Measurements from ENCODE around the gene UXS1. TPM values are rescaled to one million over a fixed set of nuclear protein-coding genes. Genes with fewer than 3 reads are reported as not detected.

UXS1 gene
- polyA plus RNA-seq, 3 donors: 23.4 to 33.8 (median 29.3) TPM

DNA sequence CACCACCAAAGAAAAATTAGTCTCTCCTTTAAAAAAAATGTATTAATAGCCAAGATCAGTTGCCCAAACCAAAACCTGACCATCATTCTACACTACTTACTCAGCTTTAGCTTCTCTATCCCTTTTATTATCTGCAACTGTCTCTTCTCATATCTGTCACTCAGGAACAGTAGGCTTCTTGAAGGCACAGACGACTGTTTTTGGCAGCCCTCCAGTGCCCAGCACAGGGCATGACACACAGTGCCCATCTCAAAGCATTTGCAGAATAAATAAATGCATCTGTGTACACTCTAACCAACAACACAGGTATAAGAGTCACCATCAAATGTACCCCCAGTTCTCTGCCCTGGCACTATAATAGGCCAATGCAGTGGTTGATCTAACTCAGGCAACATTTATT, 117.2 kb downstream of the UXS1 start:
- intact Hi-C loops (cut with micrococcal nuclease): no loop called here
- no peak for DNase-seq
- no peaks in the 10 kb centered on the region for H3K9me3 ChIP-seq (replicated peaks in 1 of 2; ENCODE audit: control insufficient read depth in 1 of 2, insufficient read depth in 1 of 2, low read length in 2 of 2)
- Mint-ChIP-seq H3K27ac (no peak overlapping the region), H3K9me3 (peaks cover 0 to 3% (median 0%) of the 10 kb centered on the region in 7 donors), H3K27me3 (ENCODE audit: low read depth in 3 of 3) (peaks cover 1 to 3% (median 2%) of the 10 kb centered on the region in 3 donors), H3K4me3 (no peak overlapping the region), H3K4me1 (no peaks in the 10 kb centered on the region), H3K36me3 (no peaks in the 10 kb centered on the region)
- no peaks in the 10 kb centered on the region for H3K4me1 ChIP-seq (ENCODE audit: control insufficient read depth in 1 of 2, insufficient read depth in 2 of 2, low read length in 2 of 2)
- H3K27ac ChIP-seq (ENCODE audit: low read depth in 1 of 2, low read length in 2 of 2): no peak overlapping the region
- no peak overlapping the region for H3K4me3 ChIP-seq (replicated peaks in 1 of 3; ENCODE audit: low read depth in 2 of 3, low read length in 3 of 3)
- no peak overlapping the region for H2AFZ ChIP-seq (ENCODE audit: insufficient read depth, low read depth, low read length, poor library complexity, severe bottlenecking)
- H3K9ac ChIP-seq (ENCODE audit: insufficient read depth, low read length, poor library complexity, severe bottlenecking): no peak overlapping the region
- WGBS (ENCODE audit: insufficient coverage): no CpG with 5 or more reads among the region's 1 CpG
- H3K79me2 ChIP-seq (ENCODE audit: insufficient read depth, low read length): no peaks in the 10 kb centered on the region
- no peak for TF ChIP-seq CTCF (IDR thresholded peaks at IDR 0.05)
- no peaks in the 10 kb centered on the region for H4K20me1 ChIP-seq (ENCODE audit: insufficient read depth, low read length)
- no peak overlapping the region for H3K4me2 ChIP-seq (replicated peaks; ENCODE audit: extremely low read depth, low read length, poor library complexity, severe bottlenecking)
- H3K36me3 ChIP-seq (replicated peaks in 1 of 2; ENCODE audit: control insufficient read depth in 1 of 2, insufficient read depth in 2 of 2, low read length in 2 of 2): no peaks in the 10 kb centered on the region
- H3K27me3 ChIP-seq (ENCODE audit: control insufficient read depth in 2 of 2, insufficient read depth in 2 of 2, low read length in 2 of 2): no peaks in the 10 kb centered on the region

GRCh38 chr2:106075048-106075447, 119.1 kb downstream of the UXS1 start:
- Mint-ChIP-seq H3K9me3 (peaks cover 0 to 3% (median 0%) of the 10 kb centered on the region in 7 donors), H3K27me3 (ENCODE audit: low read depth in 3 of 3) (peaks cover 0 to 3% (median 1%) of the 10 kb centered on the region in 3 donors), H3K4me3 (no peak overlapping the region), H3K36me3 (no peaks in the 10 kb centered on the region), H3K4me1 (no peaks in the 10 kb centered on the region), H3K27ac (no peak overlapping the region)
- Histone ChIP-seq H3K9me3 (replicated peaks in 1 of 2; ENCODE audit: control insufficient read depth in 1 of 2, insufficient read depth in 1 of 2, low read length in 2 of 2) (no peaks in the 10 kb centered on the region), H3K79me2 (ENCODE audit: insufficient read depth, low read length) (no peaks in the 10 kb centered on the region), H3K27me3 (ENCODE audit: control insufficient read depth in 2 of 2, insufficient read depth in 2 of 2, low read length in 2 of 2) (no peaks in the 10 kb centered on the region), H4K20me1 (ENCODE audit: insufficient read depth, low read length) (no peaks in the 10 kb centered on the region), H3K4me2 (replicated peaks; ENCODE audit: extremely low read depth, low read length, poor library complexity, severe bottlenecking) (no peak overlapping the region), H3K4me1 (ENCODE audit: control insufficient read depth in 1 of 2, insufficient read depth in 2 of 2, low read length in 2 of 2) (no peaks in the 10 kb centered on the region), H3K4me3 (replicated peaks in 1 of 3; ENCODE audit: low read depth in 2 of 3, low read length in 3 of 3) (no peak overlapping the region), H3K27ac (ENCODE audit: low read depth in 1 of 2, low read length in 2 of 2) (no peak overlapping the region), H3K36me3 (replicated peaks in 1 of 2; ENCODE audit: control insufficient read depth in 1 of 2, insufficient read depth in 2 of 2, low read length in 2 of 2) (no peaks in the 10 kb centered on the region), H2AFZ (ENCODE audit: insufficient read depth, low read depth, low read length, poor library complexity, severe bottlenecking) (no peak overlapping the region), H3K9ac (ENCODE audit: insufficient read depth, low read length, poor library complexity, severe bottlenecking) (no peak overlapping the region)
- no peak for TF ChIP-seq CTCF (IDR thresholded peaks at IDR 0.05)
- no peak for DNase-seq
- 80% methylated on average over 1 of the region's 3 CpGs for WGBS (ENCODE audit: insufficient coverage)
- intact Hi-C loops (cut with micrococcal nuclease): no loop called here

Data from CD14-positive monocyte (primary cell).